ENCODE results near the gene KMO. TPM values are rescaled to one million over a fixed set of nuclear protein-coding genes. Genes with fewer than 3 reads are reported as not detected.

KMO gene
- total RNA-seq, 4 donors from 2014 or later, result 0.04 to 0.19 (median 0.07) TPM

DNA sequence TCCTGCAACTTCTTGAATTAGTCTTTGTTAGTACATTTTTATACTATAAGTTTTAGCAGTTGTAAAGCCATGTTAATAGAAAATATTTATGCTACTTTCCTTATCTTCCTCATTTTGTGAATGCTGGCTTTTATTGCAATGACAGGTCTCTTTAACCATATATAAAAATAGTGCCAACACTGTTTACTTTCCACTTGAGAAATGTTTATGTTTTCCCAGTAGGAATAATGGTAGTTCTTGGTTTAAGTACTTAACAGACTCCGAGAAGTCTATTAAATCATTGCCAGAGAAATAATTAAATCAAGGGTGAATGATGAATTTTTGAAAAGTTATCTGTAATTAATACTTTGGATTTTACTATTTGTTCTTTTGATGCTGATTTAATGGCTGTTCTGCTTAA is 98.3 kb downstream of the KMO start:
- H3K4me3 ChIP-seq, result no peak overlapping the region
- intact Hi-C loops (cut with DNase I), result no loop called here
- H3K27ac ChIP-seq, result no peak overlapping the region
- peaks cover 0 to 11% (median 0%) of the 10 kb centered on the region in 3 donors for H3K4me1 ChIP-seq
- no peak for DNase-seq
- TF ChIP-seq POLR2A (IDR thresholded peaks at IDR 0.05), result no peak
- H3K9me3 ChIP-seq, result no peaks in the 10 kb centered on the region
- WGBS, 2 donors, result 82 to 100% methylated on average over 1 of the region's 1 CpG
- H3K36me3 ChIP-seq, result peaks cover 0 to 29% (median 0%) of the 10 kb centered on the region in 3 donors
- no peaks in the 10 kb centered on the region for H3K27me3 ChIP-seq

- no peaks in the 10 kb centered on the region for H3K27me3 ChIP-seq
- intact Hi-C loops (cut with DNase I), result no loop called here
- 87 to 93% methylated on average over 2 of the region's 2 CpGs for WGBS, 2 donors
Observed at GRCh38 chr1:241630899-241631298, 98.7 kb downstream of the KMO start.

DNA sequence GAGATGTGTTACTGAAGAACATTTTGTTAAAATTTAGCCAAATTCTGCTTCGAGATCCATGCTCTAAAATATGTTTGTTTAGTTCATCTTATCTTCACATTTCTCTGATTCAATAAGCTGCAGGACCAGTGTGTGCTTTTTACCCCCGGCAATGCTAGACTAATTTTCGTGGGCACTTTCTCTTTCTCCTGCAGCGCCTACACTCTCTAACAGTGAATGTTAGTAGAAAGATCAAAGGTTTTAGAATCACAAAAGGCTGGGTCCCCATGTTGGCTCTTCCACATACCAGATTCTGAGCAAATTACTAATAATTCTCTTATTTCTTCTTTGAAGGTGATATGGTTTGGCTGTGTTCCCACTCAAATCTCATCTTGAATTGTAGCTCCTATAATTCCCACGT is 99.5 kb downstream of the KMO start:
- Histone ChIP-seq H3K4me1 (peaks cover 0 to 19% (median 0%) of the 10 kb centered on the region in 3 donors), H3K36me3 (peaks cover 0 to 31% (median 0%) of the 10 kb centered on the region in 3 donors), H3K27me3 (no peaks in the 10 kb centered on the region), H3K27ac (no peak overlapping the region), H3K4me3 (no peak overlapping the region), H3K9me3 (no peaks in the 10 kb centered on the region)
- WGBS, 2 donors, result 89% methylated on average over 5 of the region's 5 CpGs
- no peak for DNase-seq
- intact Hi-C loops (cut with DNase I), result no loop called here
- no peak for TF ChIP-seq CTCF (IDR thresholded peaks at IDR 0.05)

More at GRCh38 chr1:241630899-241631298, 98.7 kb downstream of the KMO start:
- Histone ChIP-seq H3K4me3 (no peak overlapping the region), H3K36me3 (peaks cover 0 to 31% (median 0%) of the 10 kb centered on the region in 3 donors), H3K27ac (no peak overlapping the region), H3K4me1 (peaks cover 0 to 11% (median 0%) of the 10 kb centered on the region in 3 donors), H3K9me3 (no peaks in the 10 kb centered on the region)
- DNase-seq, result no peak
- TF ChIP-seq POLR2A (IDR thresholded peaks at IDR 0.05) (no peak), CTCF (IDR thresholded peaks at IDR 0.05) (no peak)

DNA sequence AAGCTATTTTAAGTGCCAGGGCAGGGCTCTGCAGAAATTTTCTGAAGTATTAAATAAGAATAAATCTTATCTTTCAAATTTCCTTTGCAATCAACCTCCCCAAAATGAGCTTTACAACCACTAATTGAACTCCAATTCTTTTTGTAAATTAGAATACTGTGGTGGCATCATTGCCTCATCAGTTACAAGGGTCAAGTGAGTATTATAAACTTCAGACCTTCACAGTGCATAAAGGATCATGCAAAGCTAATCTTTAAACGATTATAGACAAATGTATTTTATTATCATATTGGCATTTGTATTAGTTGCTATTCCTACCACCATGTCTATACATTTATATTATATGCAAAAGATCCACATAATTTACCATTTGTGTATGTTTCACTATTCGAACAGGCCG is 100.8 kb downstream of the KMO start:
- H3K4me3 ChIP-seq, result no peak overlapping the region
- no peaks in the 10 kb centered on the region for H3K27me3 ChIP-seq
- DNase-seq, result no peak
- 92% methylated on average over 3 of the region's 3 CpGs for WGBS, 2 donors
- H3K27ac ChIP-seq, result no peak overlapping the region
- H3K36me3 ChIP-seq, result peaks cover 0 to 31% (median 0%) of the 10 kb centered on the region in 3 donors
- peaks cover 0 to 24% (median 9%) of the 10 kb centered on the region in 3 donors for H3K4me1 ChIP-seq
- TF ChIP-seq CTCF (IDR thresholded peaks at IDR 0.05) (no peak), POLR2A (IDR thresholded peaks at IDR 0.05) (no peak)
- intact Hi-C loops (cut with DNase I), result no loop called here
- H3K9me3 ChIP-seq, result no peaks in the 10 kb centered on the region

DNA sequence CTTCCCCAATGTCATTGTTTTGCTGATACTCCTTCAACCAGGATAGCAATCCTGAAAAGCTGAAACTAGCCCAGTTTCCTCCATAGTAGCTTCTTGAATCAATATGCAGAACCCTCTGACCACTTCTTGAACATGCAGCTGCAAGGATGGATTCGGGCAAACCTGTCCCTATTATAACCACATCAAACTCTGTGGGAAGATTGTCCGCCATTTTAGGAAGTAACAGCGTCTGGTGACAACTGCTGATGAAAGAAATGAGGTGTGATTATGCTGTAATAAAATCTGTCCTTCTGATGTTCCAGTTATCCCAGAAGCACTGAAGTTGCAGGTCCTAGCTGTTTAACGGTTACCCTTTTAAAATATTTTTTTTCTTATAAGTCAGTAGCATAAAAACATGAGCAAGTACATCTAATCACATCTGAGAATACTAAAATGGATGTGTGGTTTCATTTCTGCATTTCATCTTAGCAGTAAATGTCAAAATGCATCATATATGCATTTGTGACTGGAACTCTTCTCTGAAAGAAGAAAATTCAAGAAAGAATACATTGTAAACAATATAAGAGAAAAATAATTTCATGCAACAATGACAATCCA is 103.5 kb downstream of the KMO start:
- intact Hi-C loops (cut with DNase I), result no loop called here
- TF ChIP-seq POLR2A (IDR thresholded peaks at IDR 0.05), result no peak
- no peak for TF ChIP-seq CTCF (IDR thresholded peaks at IDR 0.05)
- peaks cover 0 to 31% (median 0%) of the 10 kb centered on the region in 3 donors for H3K36me3 ChIP-seq
- WGBS, 2 donors, result 98% methylated on average over 4 of the region's 4 CpGs
- H3K4me1 ChIP-seq, result peaks cover 0 to 39% (median 14%) of the 10 kb centered on the region in 3 donors
- no peak overlapping the region for H3K4me3 ChIP-seq
- H3K27ac ChIP-seq, result no peak overlapping the region
- no peaks in the 10 kb centered on the region for H3K9me3 ChIP-seq
- no peaks in the 10 kb centered on the region for H3K27me3 ChIP-seq
- DNase-seq, result no peak

Data from esophagus squamous epithelium (tissue), 5 donors.